T-helper 1 cell treated with Interleukin-12 subunit alpha and Interleukin-12 subunit beta and Interleukin-4 antibody, amounts not matched to agents 30 ng/mL and 1 ng/mL, for 36 hours (primary cell): Measurements from ENCODE around the gene INPP5A. TPM values are rescaled to one million over a fixed set of nuclear protein-coding genes. Genes with fewer than 3 reads are reported as not detected.
"Not testable (repeated sequence)": the region's sequence is repeated elsewhere in the genome, so short reads cannot be mapped to it uniquely, and the experiment has no call there.

Experiments
- intact Hi-C: fragments of 100-400 bp; cut with micrococcal nuclease; formaldehyde crosslinking; loops from one replicate; pipeline ENCODE4 v1.15.1; 2024
- total RNA-seq: library from RNA; stranded (reverse); gene quantifications from 2 replicates; pipeline ENCODE4 v1.2.3, GENCODE V29; 2022

Gene INPP5A
- total RNA-seq, 1 donor from 2014 or later = 19.0 TPM

DNA sequence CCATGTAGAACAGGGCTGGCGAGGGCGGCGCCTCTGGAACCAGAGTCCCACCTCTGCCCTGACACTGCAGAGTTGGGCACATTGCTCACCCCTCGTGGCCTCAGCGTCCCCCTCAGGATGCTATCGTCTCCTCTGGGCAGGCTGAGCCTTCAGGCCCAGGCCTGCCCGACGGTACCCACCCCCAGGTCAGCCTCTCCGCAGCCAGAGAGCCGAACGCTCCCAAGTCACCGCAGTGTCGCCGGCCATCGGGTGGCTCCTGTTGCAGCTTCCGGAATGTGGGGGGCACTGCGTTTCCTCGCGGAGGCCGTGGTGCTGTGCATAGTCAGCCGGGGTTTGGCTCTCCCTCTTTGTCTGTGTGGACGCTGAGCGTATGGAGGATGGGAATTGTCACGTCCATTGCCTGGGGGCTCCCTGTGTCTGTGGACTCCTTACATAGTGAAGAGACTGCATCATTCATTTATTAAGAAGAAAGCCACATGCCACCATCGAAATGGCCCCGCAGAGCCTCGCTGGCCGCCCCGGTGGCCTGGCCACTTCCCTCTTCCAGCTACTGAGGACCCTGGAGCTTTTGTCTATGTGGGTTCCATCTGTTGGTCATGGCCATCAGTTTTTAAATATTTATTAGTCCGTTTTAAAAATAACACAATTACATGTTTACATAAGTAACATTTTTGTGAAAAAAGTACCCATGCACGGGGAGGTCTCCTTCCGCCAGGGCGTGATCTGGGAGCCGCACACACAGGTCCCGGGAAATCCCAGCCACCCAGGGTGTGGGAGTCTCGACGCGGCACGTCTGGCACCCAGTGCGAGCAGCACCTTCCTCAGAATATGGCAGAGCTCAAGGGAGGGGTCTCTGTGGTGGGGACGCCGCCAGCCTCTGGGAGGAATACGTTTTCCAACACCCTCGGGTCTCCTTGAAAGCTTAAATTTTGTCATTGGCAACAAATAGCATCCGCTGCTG is 232.8 kb downstream of the INPP5A start:
- intact Hi-C loops = no loop called here

DNA sequence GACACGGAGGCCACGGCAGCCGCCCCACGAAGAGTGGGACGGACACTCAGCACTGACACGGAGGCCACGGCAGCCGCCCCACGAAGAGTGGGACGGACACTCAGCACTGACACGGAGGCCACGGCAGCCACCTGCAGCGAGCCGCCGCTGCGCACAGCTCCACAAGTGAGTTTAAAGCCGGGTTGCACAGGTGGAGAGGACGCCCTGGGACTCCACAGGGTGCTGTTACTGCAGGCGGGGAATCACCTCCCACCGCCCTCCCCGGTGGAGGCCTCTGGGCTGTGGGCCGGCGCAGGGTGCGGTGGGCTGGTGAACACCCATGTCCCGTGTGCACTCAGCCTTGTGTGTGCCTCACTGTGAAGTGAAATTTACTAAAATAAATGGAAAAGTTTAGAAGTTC is 235.2 kb downstream of the INPP5A start:
- intact Hi-C loops = not testable (repeated sequence)

DNA sequence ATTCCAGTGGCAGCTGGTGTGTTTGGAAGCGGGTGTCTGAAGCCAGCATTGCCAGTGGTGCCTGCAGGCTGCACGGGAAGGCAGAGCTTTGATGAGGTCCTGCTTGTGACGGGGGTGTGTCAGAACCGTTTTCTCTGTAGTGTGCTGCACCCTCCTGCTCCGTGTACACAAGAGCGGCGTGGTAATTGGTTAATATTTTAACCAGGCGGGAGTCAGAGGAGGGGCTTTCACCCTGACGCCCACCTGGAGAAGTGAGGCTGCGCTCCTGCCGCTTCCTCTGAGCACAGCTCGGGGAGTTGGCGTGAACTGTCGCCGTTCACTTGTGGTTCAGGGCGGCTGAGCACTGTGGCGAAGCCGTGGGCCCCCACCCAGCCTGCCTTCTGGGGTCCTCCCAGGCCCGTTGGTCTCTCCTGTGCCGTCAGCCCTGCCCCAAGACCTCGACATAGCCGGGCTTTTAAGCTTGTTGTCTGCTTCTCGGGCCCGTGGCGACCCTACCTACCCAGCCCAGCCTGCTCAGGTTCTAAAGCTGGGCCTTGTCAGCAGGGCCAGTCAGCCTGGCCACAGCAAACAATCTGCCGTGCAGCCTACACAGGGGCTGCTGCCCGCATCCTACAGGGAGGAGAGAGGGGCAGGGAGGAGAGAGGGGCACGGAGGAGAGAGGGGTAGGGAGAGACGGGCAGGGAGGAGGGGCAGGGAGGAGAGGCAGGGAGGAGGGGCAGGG is 236.8 kb downstream of the INPP5A start:
- intact Hi-C loops = no loop called here

DNA sequence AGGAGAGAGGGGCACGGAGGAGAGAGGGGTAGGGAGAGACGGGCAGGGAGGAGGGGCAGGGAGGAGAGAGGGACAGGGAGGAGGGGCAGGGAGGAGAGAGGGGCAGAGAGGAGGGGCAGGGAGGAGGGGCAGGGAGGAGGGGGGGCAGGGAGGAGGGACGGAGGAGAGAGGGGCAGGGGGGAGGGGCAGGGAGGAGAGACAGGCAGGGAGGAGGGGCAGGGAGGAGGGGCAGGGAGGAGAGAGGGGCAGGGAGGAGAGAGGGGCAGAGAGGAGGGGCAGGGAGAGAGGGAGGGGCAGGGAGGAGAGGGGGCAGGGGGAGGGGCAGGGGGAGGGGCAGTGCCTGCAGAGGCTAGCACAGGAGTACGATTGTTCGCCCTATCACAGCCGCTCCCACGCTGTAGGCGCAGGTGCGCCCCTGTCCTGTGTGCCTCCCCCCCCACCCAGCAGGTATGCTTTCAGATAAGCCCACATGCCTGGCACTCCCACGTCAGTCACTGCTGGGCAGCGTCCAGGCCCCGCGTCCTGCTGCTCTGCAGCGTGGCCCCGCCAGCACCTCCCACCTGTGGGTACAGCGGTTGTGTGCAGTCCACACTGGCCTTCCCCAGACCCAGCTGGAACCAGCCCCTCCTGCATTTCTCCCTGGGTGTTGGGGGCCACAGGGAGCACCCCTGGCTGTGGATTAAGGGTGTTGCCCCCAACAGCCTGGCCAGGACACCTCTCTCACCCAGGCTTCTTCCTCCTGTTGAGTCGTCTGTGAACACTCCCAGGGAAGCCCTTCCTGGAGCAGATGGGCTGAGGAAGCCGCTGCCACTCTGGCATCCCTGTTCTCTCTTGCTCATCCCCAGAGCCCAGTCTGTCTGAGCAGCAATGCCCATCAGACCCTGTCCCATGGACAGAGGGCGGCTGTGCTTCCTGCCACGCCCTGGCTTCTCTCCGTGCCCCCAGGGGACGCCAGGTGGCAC is 237.6 kb downstream of the INPP5A start:
- intact Hi-C loops = no loop called here

DNA sequence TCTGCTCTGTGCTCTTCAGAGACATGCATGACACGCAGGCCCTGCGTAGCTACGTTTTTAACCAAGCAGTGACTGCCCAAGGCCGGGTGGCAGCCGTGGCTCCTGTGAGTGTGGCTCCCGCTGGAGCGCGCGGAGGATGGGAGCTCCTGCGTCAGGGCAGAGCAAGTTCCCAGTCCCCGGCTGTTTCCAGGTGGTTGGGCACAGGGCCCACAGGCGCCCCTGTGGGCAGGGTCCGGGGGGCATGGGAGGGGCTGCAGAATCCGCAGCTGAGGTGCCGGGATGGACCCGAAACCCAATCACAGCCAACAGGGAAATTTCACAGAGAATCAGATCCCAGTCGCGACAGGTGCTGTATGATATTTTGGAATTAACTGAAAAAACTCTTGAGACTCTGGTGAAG is 238.6 kb downstream of the INPP5A start:
- intact Hi-C loops = no loop called here

- intact Hi-C loops = no loop called here
Measured at GRCh38 chr10:132776821-132777220, 239.2 kb downstream of the INPP5A start.

- intact Hi-C loops = no loop called here
Measured at GRCh38 chr10:132777441-132777840, 239.9 kb downstream of the INPP5A start.

DNA sequence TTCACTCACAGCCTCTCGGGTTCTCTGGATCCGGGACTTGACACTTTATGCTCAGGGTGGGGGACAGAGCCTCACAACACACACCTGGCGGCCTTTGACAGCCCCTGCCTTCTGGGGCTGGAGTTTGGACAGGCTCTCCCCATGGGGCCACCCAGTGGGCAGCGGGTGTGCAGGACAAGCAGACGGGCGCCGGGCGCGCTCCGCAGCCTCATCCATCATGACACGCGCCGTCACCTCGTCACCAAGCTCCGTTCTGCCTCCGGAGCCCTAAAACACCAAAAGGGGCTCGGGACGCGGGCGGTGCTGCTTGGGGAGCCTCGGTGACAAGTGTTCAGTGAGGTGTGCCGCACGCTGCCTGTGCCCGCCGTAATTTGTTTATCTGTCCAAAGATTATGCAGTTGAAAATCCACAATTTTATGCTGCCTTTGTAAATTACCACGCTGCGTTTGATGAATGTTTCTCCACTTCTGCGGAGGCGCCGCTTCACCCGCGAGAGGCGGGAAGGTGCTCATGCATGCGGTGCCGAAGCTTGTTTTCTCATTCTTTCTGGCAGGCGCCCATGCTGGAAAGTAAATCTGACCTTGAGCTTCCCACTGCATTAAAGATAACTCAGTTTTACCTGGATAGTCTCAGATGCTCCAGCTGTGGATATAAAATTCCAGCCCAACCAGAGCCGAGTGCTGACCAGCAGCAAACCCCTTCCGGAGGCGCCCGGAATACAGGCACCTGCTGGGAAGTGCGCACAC is 242.1 kb downstream of the INPP5A start:
- intact Hi-C loops = loop anchor here (10.0 kb wide), 1 partner anchor 125 kb away; no protein-coding TSS in a partner anchor

GRCh38 chr10:132780356-132780755 is 242.8 kb downstream of the INPP5A start:
- intact Hi-C loops = loop anchor here (10.0 kb wide), 1 partner anchor 126 kb away; no protein-coding TSS in a partner anchor

DNA sequence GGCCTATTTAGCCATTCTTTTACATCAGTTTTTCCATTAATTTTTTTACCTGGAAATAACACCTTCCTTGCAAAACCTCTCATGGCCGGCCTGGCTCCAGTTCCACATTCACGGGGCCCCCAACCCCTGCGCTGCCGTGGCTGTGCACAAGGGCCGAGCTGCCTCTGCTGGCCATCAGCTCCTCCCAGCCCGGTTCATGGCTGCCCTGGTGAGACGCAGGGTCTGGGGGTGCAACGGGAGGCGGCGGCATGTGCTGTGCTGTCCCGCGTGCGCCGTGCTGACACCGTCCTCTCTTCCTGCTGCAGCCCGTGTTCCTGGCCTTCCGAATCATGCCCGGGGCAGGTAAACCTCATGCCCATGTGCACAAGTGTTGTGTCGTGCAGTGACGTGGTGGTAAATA is 244.0 kb downstream of the INPP5A start:
- intact Hi-C loops = loop anchor here (10.0 kb wide), 1 partner anchor 127 kb away; no protein-coding TSS in a partner anchor

DNA sequence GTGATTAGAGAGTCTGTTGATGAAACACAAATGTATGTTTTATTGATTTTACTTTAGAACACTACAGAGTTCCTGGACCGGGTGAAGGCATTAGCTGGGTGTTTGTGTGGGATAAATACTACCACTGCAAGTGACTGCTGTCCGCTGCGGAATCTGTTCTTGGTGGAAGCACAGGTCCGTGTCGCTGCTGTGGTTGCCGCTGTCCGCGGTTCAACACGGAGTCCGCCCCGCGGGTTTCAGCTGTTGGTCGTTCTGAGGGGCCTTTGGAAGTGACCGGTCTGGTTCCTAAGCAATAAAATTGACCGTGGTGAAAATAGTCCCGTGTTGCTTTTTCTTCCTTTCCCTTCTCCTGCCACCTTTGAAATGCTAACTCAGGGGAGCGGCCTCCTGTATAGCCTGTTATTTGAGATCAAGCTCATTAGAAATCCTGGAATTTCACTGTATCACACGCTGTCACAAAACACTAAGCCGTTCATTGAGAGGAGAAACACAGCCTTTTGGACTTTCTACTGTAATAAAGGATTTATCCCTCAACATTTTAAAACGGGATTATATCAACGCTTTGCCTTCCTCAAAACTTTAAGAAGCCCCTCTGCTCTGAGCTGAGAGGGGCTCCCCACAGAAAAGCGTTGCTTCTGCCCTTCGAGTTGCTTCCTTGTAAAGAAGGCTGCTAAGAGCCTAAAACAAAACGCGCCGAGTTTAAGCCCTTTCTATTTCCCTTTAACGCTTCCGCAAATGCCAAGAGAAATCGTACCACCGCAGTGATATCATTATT is 245.8 kb downstream of the INPP5A start:
- intact Hi-C loops = loop anchor here (10.0 kb wide), 1 partner anchor 129 kb away; no protein-coding TSS in a partner anchor

GRCh38 chr10:132783940-132784865 is 246.6 kb downstream of the INPP5A start:
- intact Hi-C loops = loop anchor here (10.0 kb wide), 1 partner anchor 129 kb away; no protein-coding TSS in a partner anchor

GRCh38 chr10:132784866-132785722 is 247.5 kb downstream of the INPP5A start:
- intact Hi-C loops = loop anchor here (10.0 kb wide), 1 partner anchor 130 kb away; no protein-coding TSS in a partner anchor

GRCh38 chr10:132785723-132786475 is 248.3 kb downstream of the INPP5A start, which contains the start of gene NKX6-2:
Gene NKX6-2 (minus strand): TSS chr10:132786147. CDS start chr10:132785948, 199 bp downstream.
- intact Hi-C loops = loop anchor here (10.0 kb wide), 1 partner anchor 131 kb away; no protein-coding TSS in a partner anchor

DNA sequence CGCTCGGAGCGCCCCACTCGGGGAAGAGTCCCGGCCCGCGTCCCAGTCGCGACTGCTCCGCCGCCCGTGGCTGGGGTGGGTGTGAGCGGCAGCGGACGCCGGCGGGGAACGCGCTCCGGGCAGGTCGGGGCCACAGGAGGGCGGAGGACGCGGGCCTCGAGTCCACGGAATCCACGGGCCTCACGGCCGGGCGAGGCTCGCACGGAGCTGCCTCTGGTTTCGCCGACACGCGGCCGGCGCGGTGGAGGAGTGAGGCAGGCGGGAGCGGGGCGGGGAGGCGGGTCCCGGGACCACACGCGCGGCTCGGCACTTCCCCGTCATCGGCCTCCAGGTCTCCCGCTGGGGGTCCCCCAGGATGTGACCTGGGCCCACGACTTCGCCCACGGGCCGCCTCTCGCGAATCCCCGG is 248.9 kb downstream of the INPP5A start:
- intact Hi-C loops = loop anchor here (10.0 kb wide), 1 partner anchor 132 kb away; no protein-coding TSS in a partner anchor

- intact Hi-C loops = loop anchor here (10.0 kb wide), 1 partner anchor 132 kb away; no protein-coding TSS in a partner anchor
Measured at GRCh38 chr10:132786884-132787494, 249.4 kb downstream of the INPP5A start.
